DOHH2 (cell line): ENCODE data around the gene HES4.

ENCODE experiments used
- H3F3A ChIP-seq: fragments of 200-600 bp; sonication (generic), shearing (Covaris generic); 2 replicates; pipeline ENCODE4 v1.6.0; 2016; ENCODE audit warnings: antibody characterized with exemption, mild to moderate bottlenecking; ENCODE audit not compliant: control insufficient read depth, insufficient read depth
- H3K27ac ChIP-seq: fragments of 200-600 bp; sonication (generic); 2 replicates; pipeline ENCODE4 v1.5.1; 2014; ENCODE audit warnings: low read depth, mild to moderate bottlenecking, low read length, moderate library complexity
- H3K27me3 ChIP-seq: fragments of 200-600 bp; sonication (generic); 2 replicates; pipeline ENCODE4 v1.6.1; 2014; ENCODE audit warnings: mild to moderate bottlenecking, low read length, mixed read lengths; ENCODE audit not compliant: control insufficient read depth
- H3K36me3 ChIP-seq: fragments of 200-600 bp; sonication (generic); 2 replicates; pipeline ENCODE4 v1.6.1; 2014; ENCODE audit warnings: mild to moderate bottlenecking, low read length, moderate library complexity, mixed read lengths; ENCODE audit not compliant: control insufficient read depth
- H3K4me1 ChIP-seq: fragments of 200-600 bp; sonication (generic); 2 replicates; pipeline ENCODE4 v1.6.1; 2014; ENCODE audit warnings: mild to moderate bottlenecking, low read length, mixed read lengths; ENCODE audit not compliant: control insufficient read depth
- H3K4me2 ChIP-seq: fragments of 200-600 bp; sonication (generic); 2 replicates; pipeline ENCODE4 v1.6.0; 2014; ENCODE audit warnings: mild to moderate bottlenecking, low read length, moderate library complexity
- H3K4me3 ChIP-seq: fragments of 200-600 bp; sonication (generic); 2 replicates; pipeline ENCODE4 v1.5.1; 2014; ENCODE audit warnings: mild to moderate bottlenecking, low read length, mixed read lengths
- H3K79me2 ChIP-seq: fragments of 200-600 bp; sonication (generic); 2 replicates; pipeline ENCODE4 v1.6.1; 2014; ENCODE audit warnings: mild to moderate bottlenecking, low read length, mixed read lengths; ENCODE audit not compliant: control insufficient read depth
- H3K9me2 ChIP-seq: fragments of 200-600 bp; sonication (generic); replicated peaks from 2 replicates; pipeline ENCODE4 v1.6.1; 2014; ENCODE audit warnings: mild to moderate bottlenecking, low read length, mixed read lengths; ENCODE audit not compliant: control insufficient read depth
- H3K9me3 ChIP-seq: fragments of 200-600 bp; sonication (generic); 2 replicates; pipeline ENCODE4 v1.6.1; 2014; ENCODE audit warnings: antibody characterized with exemption, low read length, mixed read lengths; ENCODE audit not compliant: control insufficient read depth, insufficient read depth
- H4K20me1 ChIP-seq: fragments of 200-600 bp; sonication (generic); 2 replicates; pipeline ENCODE4 v1.6.0; 2014; ENCODE audit warnings: low read depth, mild to moderate bottlenecking, antibody characterized with exemption, low read length, moderate library complexity; ENCODE audit not compliant: control insufficient read depth, insufficient read depth
- CTCF ChIP-seq: fragments of 200-600 bp; sonication (generic); IDR thresholded peaks from one replicate; pipeline ENCODE4 v1.5.1; 2014; ENCODE audit warnings: antibody characterized with exemption, mild to moderate bottlenecking, low read depth, low read length; ENCODE audit not compliant: poor library complexity, severe bottlenecking
- EZH2phosphoT487 ChIP-seq: fragments of 200-600 bp; sonication (generic); IDR thresholded peaks from 2 replicates; pipeline ENCODE4 v1.6.1; 2017; ENCODE audit warnings: borderline replicate concordance, mild to moderate bottlenecking, antibody characterized with exemption, low read length, moderate library complexity, mixed read lengths

Gene HES4

GRCh38 chr1:964691-965525, 35.0 kb downstream of the HES4 start:
- no peak overlapping the region for H3K27ac ChIP-seq
- no peak overlapping the region for H3K4me2 ChIP-seq
- no peaks in the 10 kb centered on the region for H3K9me2 ChIP-seq
- H3F3A ChIP-seq, result no peaks in the 10 kb centered on the region; the same call in 1 of the 2 replicates
- no peaks in the 10 kb centered on the region; the same call in 1 of the 2 replicates for H3K9me3 ChIP-seq
- TF ChIP-seq CTCF (no peak), EZH2phosphoT487 (no peak)
- no peaks in the 10 kb centered on the region for H3K79me2 ChIP-seq
- H3K4me3 ChIP-seq, result no peak overlapping the region
- no peaks in the 10 kb centered on the region for H3K36me3 ChIP-seq
- H3K4me1 ChIP-seq, result peaks cover 17% of the 10 kb centered on the region
- H4K20me1 ChIP-seq, result no peaks in the 10 kb centered on the region
- H3K27me3 ChIP-seq, result 0 out of 2 replicates have a peak, but pooled peaks cover 4% of the 10 kb centered on the region

- Histone ChIP-seq H3K27ac (no peak overlapping the region), H3K27me3 (0 out of 2 replicates have a peak, but pooled peaks cover 4% of the 10 kb centered on the region), H4K20me1 (no peaks in the 10 kb centered on the region), H3F3A (no peaks in the 10 kb centered on the region), H3K9me2 (no peaks in the 10 kb centered on the region), H3K4me2 (no peak overlapping the region), H3K36me3 (peaks cover under 1% of the 10 kb centered on the region), H3K9me3 (no peaks in the 10 kb centered on the region), H3K79me2 (peaks cover 2% of the 10 kb centered on the region), H3K4me1 (peaks cover 24% of the 10 kb centered on the region), H3K4me3 (no peak overlapping the region)
- no peak for TF ChIP-seq EZH2phosphoT487
- no peak for TF ChIP-seq CTCF
Observed at GRCh38 chr1:963746-964525, 36.0 kb downstream of the HES4 start.

GRCh38 chr1:963301-963651, 36.6 kb downstream of the HES4 start:
- Histone ChIP-seq H3K4me3 (no peak overlapping the region), H3K36me3 (peaks cover 6% of the 10 kb centered on the region), H3F3A (no peaks in the 10 kb centered on the region), H3K9me2 (no peaks in the 10 kb centered on the region), H3K27me3 (0 out of 2 replicates have a peak, but pooled peaks cover 4% of the 10 kb centered on the region), H3K9me3 (no peaks in the 10 kb centered on the region), H3K79me2 (peaks cover 8% of the 10 kb centered on the region), H3K27ac (no peak overlapping the region), H3K4me2 (no peak overlapping the region), H3K4me1 (peaks cover 24% of the 10 kb centered on the region), H4K20me1 (no peaks in the 10 kb centered on the region)
- TF ChIP-seq EZH2phosphoT487 (no peak), CTCF (no peak)
